HepG2 (cell line): ENCODE results near the gene FAM118B. TPM values are rescaled to one million over a fixed set of nuclear protein-coding genes. Genes with fewer than 3 reads are reported as not detected.

ENCODE experiments used
- ARNT ChIP-seq: fragments of 450-650 bp; IDR thresholded peaks from 2 replicates; pipeline ENCODE4 v1.6.1; 2017
- ASH2L ChIP-seq: fragments of 300-600, 200-600 bp; sonication (generic); IDR thresholded peaks from 2 replicates; pipeline ENCODE4 v1.7.0; 2017; ENCODE audit warnings: low read depth, mild to moderate bottlenecking, moderate library complexity, mixed read lengths, low read length; ENCODE audit not compliant: insufficient read length
- MTF2 ChIP-seq: sonication (generic); formaldehyde crosslinking; IDR thresholded peaks from 2 replicates; pipeline ENCODE4 v1.5.0; 2020; ENCODE audit warnings: missing genetic modification reagents, borderline replicate concordance
- MXI1 ChIP-seq: IDR thresholded peaks from 3 replicates; pipeline ENCODE4 v1.6.1; 2012; ENCODE audit warnings: low read depth, low read length, inconsistent platforms, borderline replicate concordance
- NFIC ChIP-seq: IDR thresholded peaks from 2 replicates; pipeline ENCODE4 v1.6.1; 2012; ENCODE audit warnings: mild to moderate bottlenecking, low read length, inconsistent platforms
- SRSF9 ChIP-seq: fragments of 200-400 bp; formaldehyde crosslinking; IDR thresholded peaks from 2 replicates; pipeline ENCODE4 v1.6.1; 2018; ENCODE audit warnings: borderline replicate concordance, mild to moderate bottlenecking, low read depth, low read length; ENCODE audit not compliant: insufficient read depth, poor library complexity, severe bottlenecking
- TCF7L2 ChIP-seq: IDR thresholded peaks from 2 replicates; pipeline ENCODE4 v1.6.1; 2011; ENCODE audit warnings: mild to moderate bottlenecking, low read depth, low read length, moderate library complexity
- ZNF180 ChIP-seq: sonication (generic); formaldehyde crosslinking; IDR thresholded peaks from 2 replicates; pipeline ENCODE4 v1.4.0; 2020; ENCODE audit warnings: low read depth, missing genetic modification reagents, borderline replicate concordance
- ZNF34 ChIP-seq: sonication (generic); formaldehyde crosslinking; IDR thresholded peaks from 2 replicates; pipeline ENCODE4 v1.4.0; 2020; ENCODE audit warnings: mild to moderate bottlenecking, missing genetic modification reagents, borderline replicate concordance
- ZNF460 ChIP-seq: sonication (generic); formaldehyde crosslinking; IDR thresholded peaks from 2 replicates; pipeline ENCODE4 v1.5.1; 2020; ENCODE audit warnings: missing genetic modification reagents, mild to moderate bottlenecking, borderline replicate concordance
- ZNF773 ChIP-seq: sonication (generic); formaldehyde crosslinking; IDR thresholded peaks from 2 replicates; pipeline ENCODE4 v1.4.0; 2020; ENCODE audit warnings: missing genetic modification reagents, borderline replicate concordance
- ZNF781 ChIP-seq: sonication (generic); formaldehyde crosslinking; IDR thresholded peaks from 2 replicates; pipeline ENCODE4 v1.5.1; 2020; ENCODE audit warnings: borderline replicate concordance, mild to moderate bottlenecking, missing genetic modification reagents; ENCODE audit errors: not compliant biosample characterization
- ZNF878 ChIP-seq: sonication (generic); formaldehyde crosslinking; IDR thresholded peaks from 2 replicates; pipeline ENCODE4 v1.8.1; 2023; ENCODE audit warnings: mild to moderate bottlenecking, missing genetic modification reagents, moderate library complexity
- polyA plus RNA-seq, 8 experiments: library from polyadenylated mRNA; depleted of rRNA in 3 of 8; stranded (reverse) in 7 of 8; unstranded in 1 of 8; fragments of >200 nt; fragmentation: Illumina TruSeq in 4 of 8; extraction: Trizol in 4 of 8; gene quantifications; 2 replicates each; pipeline versions ENCODE4 v1.2.1 to v1.2.3, GENCODE V29; 2011 to 2016; ENCODE audit warnings: low read depth in 4 of 8, missing spikeins in 1 of 8, mixed read lengths in 1 of 8; ENCODE audit not compliant: insufficient read depth in 1 of 8
- total RNA-seq, 5 experiments: library from RNA; depleted of rRNA; stranded (reverse); fragments of >200 nt; fragmentation: Illumina TruSeq; extraction: Trizol; gene quantifications; 2 replicates each; pipeline ENCODE4 v1.2.3, GENCODE V29; 2016; ENCODE audit warnings: low read depth in 1 of 5
- TF ChIP-seq, protein P1 (sequence below): sonication (generic); formaldehyde crosslinking; IDR thresholded peaks from 2 replicates; pipeline ENCODE4 v1.4.0; 2020; ENCODE audit warnings: mild to moderate bottlenecking, low read depth, missing genetic modification reagents
- TF ChIP-seq, protein P2 (sequence below), 2 experiments: sonication (generic) in 1 of 2; formaldehyde crosslinking in 1 of 2; IDR thresholded peaks; 2 replicates each; pipeline versions ENCODE4 v1.4.0 to v1.6.1; 2016 to 2020; ENCODE audit warnings: borderline replicate concordance in 1 of 2, low read depth in 1 of 2, mild to moderate bottlenecking in 1 of 2, missing genetic modification reagents in 1 of 2
- TF ChIP-seq, protein P3 (sequence below): sonication (generic); formaldehyde crosslinking; IDR thresholded peaks from 2 replicates; pipeline ENCODE4 v1.5.0; 2020; ENCODE audit warnings: mild to moderate bottlenecking, missing genetic modification reagents
- TF ChIP-seq, protein P4 (sequence below): sonication (generic); IDR thresholded peaks from 2 replicates; pipeline ENCODE4 v1.6.1; 2016; ENCODE audit warnings: low read depth, borderline replicate concordance

The FAM118B gene
- total and polyA plus RNA-seq, 2 of the 13 experiments (the other 11 are each of a cell fraction or from before 2014, with no cell fraction given) = 10.2 to 25.7 TPM

GRCh38 chr11:126303623-126304456 lies 92.3 kb downstream of the FAM118B start, which contains the start of gene DCPS (continued):
- no peak for TF ChIP-seq ARNT
- TF ChIP-seq ZNF180 (CRISPR knock-in tag) = no peak
- no peak for TF ChIP-seq ZNF773 (CRISPR knock-in tag)
- TF ChIP-seq ZNF460 (CRISPR knock-in tag) = no peak; the same call in 1 of the 2 replicates
- TF ChIP-seq MXI1 = peak; percentile 90; the same call in 2 of the 3 replicates
- no peak for TF ChIP-seq ZNF34
- TF ChIP-seq ASH2L = peak; percentile 57
- TF ChIP-seq, protein P1, sequence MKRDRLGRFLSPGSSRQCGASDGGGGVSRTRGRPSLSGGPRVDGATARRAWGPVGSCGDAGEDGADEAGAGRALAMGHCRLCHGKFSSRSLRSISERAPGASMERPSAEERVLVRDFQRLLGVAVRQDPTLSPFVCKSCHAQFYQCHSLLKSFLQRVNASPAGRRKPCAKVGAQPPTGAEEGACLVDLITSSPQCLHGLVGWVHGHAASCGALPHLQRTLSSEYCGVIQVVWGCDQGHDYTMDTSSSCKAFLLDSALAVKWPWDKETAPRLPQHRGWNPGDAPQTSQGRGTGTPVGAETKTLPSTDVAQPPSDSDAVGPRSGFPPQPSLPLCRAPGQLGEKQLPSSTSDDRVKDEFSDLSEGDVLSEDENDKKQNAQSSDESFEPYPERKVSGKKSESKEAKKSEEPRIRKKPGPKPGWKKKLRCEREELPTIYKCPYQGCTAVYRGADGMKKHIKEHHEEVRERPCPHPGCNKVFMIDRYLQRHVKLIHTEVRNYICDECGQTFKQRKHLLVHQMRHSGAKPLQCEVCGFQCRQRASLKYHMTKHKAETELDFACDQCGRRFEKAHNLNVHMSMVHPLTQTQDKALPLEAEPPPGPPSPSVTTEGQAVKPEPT = peak; percentile 93
- no peak for TF ChIP-seq SRSF9
- TF ChIP-seq ZNF781 (CRISPR knock-in tag) = no peak
- TF ChIP-seq, protein P2, sequence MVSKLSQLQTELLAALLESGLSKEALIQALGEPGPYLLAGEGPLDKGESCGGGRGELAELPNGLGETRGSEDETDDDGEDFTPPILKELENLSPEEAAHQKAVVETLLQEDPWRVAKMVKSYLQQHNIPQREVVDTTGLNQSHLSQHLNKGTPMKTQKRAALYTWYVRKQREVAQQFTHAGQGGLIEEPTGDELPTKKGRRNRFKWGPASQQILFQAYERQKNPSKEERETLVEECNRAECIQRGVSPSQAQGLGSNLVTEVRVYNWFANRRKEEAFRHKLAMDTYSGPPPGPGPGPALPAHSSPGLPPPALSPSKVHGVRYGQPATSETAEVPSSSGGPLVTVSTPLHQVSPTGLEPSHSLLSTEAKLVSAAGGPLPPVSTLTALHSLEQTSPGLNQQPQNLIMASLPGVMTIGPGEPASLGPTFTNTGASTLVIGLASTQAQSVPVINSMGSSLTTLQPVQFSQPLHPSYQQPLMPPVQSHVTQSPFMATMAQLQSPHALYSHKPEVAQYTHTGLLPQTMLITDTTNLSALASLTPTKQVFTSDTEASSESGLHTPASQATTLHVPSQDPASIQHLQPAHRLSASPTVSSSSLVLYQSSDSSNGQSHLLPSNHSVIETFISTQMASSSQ (IDR thresholded peaks at IDR 0.05; ENCODE audit: low read depth) = no peak
- TF ChIP-seq, protein P2 (CRISPR knock-in tag; IDR thresholded peaks at IDR 0.05; ENCODE audit: borderline replicate concordance) = no peak
- TF ChIP-seq, protein P3, sequence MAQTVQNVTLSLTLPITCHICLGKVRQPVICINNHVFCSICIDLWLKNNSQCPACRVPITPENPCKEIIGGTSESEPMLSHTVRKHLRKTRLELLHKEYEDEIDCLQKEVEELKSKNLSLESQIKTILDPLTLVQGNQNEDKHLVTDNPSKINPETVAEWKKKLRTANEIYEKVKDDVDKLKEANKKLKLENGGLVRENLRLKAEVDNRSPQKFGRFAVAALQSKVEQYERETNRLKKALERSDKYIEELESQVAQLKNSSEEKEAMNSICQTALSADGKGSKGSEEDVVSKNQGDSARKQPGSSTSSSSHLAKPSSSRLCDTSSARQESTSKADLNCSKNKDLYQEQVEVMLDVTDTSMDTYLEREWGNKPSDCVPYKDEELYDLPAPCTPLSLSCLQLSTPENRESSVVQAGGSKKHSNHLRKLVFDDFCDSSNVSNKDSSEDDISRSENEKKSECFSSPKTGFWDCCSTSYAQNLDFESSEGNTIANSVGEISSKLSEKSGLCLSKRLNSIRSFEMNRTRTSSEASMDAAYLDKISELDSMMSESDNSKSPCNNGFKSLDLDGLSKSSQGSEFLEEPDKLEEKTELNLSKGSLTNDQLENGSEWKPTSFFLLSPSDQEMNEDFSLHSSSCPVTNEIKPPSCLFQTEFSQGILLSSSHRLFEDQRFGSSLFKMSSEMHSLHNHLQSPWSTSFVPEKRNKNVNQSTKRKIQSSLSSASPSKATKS (CRISPR knock-in tag) = no peak
- TF ChIP-seq MTF2 = no peak; the same call in 1 of the 2 replicates
- no peak for TF ChIP-seq TCF7L2
- TF ChIP-seq NFIC = no peak
- TF ChIP-seq ZNF878 = peak; percentile 84; the same call in 1 of the 2 replicates
- TF ChIP-seq, protein P4, sequence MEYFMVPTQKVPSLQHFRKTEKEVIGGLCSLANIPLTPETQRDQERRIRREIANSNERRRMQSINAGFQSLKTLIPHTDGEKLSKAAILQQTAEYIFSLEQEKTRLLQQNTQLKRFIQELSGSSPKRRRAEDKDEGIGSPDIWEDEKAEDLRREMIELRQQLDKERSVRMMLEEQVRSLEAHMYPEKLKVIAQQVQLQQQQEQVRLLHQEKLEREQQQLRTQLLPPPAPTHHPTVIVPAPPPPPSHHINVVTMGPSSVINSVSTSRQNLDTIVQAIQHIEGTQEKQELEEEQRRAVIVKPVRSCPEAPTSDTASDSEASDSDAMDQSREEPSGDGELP = peak; percentile 34; the same call in 1 of the 2 replicates
